Activated CD8-positive, alpha-beta memory T cell treated with anti-CD3 and anti-CD28 coated beads, Interleukin-2, amount 50 U/mL, for 24 hours (primary cell): Measurements from ENCODE around the gene GLTPD2.

ENCODE experiments used
- DNase-seq: peaks from one replicate; pipeline ENCODE4 v3.0.0-alpha.2; 2020; ENCODE audit errors: extremely low read depth

Gene GLTPD2

GRCh38 chr17:4771519-4772234 is 17.1 kb upstream of the GLTPD2 start, which contains the start of gene TM4SF5:
Gene TM4SF5, plus strand, starts transcription at chr17:4771886. Its CDS starts 37 bp downstream, at chr17:4771923.
- no peak for DNase-seq

GRCh38 chr17:4772235-4772613 is 16.5 kb upstream of the GLTPD2 start:
- no peak for DNase-seq

DNA sequence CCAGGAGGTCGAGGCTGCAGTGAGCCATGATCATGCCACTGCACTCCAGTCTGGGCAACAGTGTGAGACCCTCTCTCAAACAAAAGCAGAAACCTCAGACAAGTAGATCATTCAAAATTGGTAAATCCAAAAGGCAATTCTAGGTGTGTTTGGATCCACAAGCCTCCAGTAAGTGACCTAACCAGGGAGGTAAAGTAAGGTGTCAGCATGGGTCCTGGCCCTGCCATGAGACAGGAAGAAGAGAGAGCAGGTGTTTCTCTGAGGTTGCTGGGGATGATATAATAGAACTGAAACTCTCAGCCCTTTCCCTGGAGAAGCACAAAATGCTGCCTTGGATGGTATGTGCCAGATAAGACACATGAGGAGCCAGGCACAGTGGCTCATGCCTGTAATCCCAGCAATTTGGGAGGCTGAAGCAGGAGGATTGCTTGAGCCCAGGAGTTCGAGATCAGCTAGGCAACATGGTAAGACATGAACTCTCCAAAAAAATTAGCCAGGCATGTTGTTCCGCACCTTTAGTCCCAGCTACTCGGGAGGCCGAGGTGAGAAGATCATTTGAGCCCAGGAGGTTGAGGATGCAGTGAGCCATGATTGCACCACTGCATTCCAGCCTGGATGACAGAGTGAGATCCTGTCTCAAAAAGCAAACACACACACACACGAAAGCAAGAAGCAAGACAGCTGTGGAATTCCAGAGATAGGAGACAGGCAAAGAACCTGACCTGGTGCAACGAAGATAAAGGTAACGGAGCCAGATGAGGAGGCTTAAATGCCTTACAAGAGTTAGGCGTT is 10.6 kb upstream of the GLTPD2 start:
- no peak for DNase-seq

DNA sequence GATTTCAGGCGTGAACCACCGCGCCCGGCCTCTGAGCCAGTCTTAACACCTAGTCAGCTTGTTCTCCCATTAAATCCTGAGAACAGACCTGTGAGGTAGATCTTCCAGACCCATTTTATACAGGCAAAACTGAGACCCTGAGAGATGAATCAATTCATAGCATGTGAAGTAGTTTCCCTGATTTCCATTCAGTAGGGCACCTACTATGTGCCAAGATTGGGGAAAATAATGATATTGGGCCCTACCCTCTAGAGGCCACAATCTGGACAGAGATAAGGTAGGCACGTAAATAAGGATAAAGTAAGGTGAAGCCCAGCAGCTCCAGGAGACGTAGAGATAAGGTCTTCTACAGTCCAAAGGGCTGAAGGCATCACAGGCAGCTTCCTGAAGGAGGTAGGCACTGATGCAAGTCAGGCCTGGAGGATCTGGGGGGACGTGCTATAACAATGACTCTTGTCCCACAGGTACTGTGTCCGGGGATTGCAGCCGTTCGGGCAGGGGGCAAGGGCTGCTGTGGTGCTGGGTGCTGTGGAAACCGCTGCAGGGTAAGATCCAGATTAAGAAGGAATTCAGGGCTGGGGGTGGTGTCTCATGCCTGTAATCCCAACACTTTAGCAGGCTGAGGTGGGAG is 8.3 kb upstream of the GLTPD2 start:
- DNase-seq = no peak

DNA sequence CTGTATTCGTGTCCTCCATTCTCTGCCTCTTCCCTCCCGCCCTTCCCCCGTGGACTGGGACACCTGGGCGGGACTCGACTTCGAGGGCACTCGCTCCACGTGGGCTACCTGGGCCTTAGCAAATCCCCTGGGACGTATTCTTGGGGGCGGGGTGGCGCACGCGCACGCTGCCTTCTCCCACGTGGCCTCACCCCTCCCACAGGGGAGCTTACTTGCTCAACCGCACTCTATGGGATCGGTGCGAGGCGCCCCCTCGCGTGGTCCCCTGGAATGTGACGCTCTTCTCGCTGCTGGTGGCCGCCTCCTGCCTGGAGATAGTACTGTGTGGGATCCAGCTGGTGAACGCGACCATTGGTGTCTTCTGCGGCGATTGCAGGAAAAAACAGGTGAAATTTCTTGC is 6.1 kb upstream of the GLTPD2 start:
- DNase-seq = no peak

DNA sequence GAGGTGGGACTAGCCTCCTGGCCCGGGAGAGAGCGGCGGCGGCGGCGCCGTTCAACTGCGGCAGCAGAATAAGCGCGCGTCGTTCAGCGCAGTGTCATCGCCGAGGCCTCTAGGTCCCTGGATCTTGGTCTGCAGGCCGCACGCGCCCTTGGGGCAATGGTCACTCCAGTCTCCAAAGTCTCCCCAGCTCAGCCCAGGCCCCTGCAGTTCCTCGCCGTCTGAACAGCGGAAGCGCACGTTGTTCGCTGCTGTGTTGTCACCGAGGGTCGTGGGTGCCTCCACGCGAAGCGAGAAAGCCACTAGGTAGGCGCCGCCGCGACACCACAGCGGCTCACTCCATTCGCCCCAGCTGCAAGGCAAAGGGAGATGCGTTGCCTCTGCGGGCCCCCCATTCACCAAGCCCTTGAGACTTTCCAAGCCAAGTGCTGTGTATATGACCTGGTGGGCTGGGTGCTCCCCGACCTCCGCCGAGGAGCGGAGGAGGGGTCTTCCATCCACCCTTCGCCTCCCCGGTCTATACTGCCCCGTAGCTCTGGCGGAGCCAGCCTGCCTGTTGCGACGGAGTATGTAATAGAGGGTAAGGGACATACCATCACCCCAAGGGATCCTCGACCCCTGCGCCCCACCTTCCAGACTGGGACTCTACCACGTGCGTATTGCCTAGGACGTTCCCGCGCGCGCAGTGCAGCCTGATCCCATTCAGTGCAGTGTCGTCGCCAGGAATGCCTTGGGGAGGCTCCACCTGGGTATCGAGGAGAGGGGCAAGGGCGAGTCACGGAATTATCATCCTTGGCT is 3.3 kb upstream of the GLTPD2 start:
- DNase-seq = no peak

DNA sequence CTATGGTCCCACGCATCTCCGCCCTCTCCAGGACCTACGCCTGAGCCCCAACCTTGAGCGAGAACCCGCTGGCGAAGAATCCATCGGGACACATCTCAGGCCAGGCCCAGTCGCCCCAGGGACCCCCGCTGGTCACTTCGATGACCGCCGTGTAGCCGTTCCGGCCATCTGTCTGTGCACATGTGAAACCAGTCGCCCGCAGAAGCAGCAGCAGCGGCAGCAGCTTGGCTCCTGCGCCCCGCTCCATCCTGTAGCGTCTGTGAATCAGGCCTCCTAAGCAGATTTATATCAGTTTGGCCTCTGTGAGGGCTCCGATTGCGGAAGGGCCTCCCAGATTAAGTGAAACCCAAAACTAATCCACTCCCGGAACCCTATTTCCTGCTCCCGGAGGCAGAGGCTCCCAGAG is 2.7 kb upstream of the GLTPD2 start, which contains the start of gene VMO1:
TSS of gene VMO1 (minus strand) at position 259 of the 406 bp plus-strand sequence. CDS start at position 247, 12 bp downstream.
- DNase-seq = no peak

GRCh38 chr17:4786516-4786915 is 2.2 kb upstream of the GLTPD2 start:
- DNase-seq = no peak

GRCh38 chr17:4788159-4788806 is 481 bp upstream of the GLTPD2 start:
- no peak for DNase-seq

- no peak for DNase-seq
Observed at GRCh38 chr17:4789701-4789950, 862 bp downstream of the GLTPD2 start.

DNA sequence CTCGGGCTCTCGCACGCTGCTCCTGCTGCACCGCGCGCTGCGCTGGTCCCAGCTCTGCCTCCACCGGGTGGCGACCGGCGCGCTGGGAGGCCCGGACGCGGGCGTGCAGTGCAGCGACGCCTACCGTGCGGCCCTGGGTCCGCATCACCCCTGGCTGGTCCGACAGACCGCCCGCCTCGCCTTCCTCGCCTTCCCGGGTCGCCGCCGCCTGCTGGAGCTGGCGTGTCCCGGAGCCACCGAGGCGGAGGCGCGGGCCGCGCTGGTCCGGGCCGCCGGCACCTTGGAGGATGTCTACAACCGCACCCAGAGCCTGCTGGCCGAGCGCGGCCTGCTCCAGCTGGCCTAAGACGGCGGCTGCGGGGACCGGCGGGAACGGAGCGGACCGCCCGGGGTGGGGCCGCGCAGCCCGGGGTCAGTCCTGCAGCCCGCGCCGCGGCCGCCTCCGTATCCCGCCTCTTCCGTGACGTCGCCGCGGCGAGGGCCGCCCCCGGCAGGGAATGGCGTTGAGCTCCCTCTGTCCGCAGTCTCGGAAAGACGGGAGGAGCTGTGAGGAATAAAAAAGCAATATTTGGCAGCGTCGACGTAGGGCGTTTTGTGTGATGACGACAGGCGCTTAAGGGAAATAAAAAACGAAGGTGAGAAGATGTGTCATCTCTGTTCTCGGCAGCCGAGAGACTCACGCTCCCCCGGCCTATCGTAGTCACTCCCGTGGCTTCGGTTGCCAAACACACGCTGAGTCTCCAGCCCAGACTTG is 1.4 kb downstream of the GLTPD2 start:
- peak; percentile 47 for DNase-seq

DNA sequence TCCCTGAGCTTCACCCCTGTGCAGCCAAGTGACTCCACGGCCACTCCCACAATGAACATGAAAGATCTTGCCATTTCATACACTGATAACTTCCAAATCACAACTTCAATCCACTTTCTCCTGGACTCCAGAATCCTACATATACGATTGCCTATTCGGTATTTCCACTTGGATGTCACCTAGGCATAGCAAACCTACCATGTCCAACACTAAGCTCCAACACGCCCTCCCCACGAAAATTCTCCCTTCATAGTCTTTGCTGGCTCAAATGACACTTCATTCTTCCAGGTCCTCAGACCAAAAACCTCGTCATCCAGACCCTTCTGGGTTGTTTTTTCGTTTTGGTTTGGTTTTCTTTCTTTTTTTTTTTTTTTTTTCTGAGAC is 1.9 kb downstream of the GLTPD2 start:
- DNase-seq = no peak

DNA sequence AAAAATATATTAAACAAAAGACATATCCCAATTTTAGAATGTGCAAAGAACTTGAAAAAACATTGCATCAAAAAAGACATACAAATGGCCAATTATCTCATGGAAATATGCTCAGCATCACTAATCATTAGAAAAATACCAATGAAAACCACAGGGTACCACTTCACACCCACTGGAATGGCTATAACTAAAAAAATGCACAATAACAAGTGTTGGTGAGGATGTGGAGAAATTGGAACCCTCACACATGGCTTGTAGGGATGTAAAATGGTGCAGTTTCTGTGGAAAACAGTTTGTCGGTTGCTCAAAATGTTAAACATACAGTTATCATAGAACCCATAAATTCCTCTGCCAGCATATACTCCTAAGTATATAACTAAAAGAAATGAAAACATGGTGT is 6.4 kb downstream of the GLTPD2 start:
- no peak for DNase-seq

DNA sequence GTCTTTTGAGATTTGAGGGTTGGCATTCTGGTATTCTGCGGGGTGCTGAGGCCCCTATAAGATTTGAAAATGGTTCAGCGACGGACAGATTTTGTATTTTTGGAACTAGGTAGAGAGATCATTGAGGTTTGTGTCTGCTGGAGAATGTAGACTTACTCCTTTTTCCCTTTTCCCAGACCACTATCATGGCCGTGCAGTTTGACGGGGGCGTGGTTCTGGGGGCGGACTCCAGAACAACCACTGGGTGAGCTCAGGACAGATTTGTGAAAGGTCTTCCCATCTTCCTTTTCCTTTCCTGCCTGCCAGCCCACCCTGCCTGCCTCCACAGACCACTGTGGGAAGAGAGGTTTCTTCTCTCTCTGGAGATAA is 7.8 kb downstream of the GLTPD2 start:
- no peak for DNase-seq

GRCh38 chr17:4800462-4801196 is 11.9 kb downstream of the GLTPD2 start:
- no peak for DNase-seq

DNA sequence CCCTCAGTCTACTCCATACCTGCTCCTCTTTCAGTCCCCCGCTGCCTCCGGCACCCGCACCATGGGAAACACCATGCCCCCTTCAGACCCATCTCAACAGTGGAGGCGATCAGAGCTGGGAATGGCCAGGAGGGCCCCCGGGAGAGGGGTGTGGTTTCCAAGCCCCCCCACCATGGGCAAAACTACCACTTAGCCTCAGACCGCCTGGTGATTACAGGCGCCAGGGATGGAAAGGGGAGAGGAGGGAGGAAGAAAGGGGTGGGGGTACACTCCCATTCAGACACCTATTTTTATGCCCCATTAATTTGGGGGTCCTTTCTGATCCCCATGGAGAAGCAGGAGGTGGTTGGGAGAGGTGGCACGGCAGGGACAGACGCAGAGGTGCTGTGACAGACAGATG is 13.5 kb downstream of the GLTPD2 start, which contains the start of gene C17orf114:
TSS of gene C17orf114 (minus strand) at position 101 of the 400 bp plus-strand sequence.
- DNase-seq = no peak

DNA sequence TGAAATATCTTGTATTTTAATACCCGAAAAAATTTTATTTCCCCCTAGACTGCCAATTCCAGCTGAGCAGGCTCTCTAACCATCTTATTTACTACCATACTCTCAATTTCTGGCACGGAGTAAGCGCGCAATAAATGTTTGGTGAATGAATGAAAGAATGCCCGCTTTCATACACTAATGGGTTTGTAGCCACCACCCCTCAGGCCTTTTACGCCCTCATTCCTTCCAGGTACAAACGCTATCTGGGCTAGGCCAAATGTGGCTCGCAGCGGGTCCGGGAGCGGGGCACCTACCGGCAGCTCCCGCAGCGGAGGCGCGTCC is 17.7 kb downstream of the GLTPD2 start:
- DNase-seq = no peak

DNA sequence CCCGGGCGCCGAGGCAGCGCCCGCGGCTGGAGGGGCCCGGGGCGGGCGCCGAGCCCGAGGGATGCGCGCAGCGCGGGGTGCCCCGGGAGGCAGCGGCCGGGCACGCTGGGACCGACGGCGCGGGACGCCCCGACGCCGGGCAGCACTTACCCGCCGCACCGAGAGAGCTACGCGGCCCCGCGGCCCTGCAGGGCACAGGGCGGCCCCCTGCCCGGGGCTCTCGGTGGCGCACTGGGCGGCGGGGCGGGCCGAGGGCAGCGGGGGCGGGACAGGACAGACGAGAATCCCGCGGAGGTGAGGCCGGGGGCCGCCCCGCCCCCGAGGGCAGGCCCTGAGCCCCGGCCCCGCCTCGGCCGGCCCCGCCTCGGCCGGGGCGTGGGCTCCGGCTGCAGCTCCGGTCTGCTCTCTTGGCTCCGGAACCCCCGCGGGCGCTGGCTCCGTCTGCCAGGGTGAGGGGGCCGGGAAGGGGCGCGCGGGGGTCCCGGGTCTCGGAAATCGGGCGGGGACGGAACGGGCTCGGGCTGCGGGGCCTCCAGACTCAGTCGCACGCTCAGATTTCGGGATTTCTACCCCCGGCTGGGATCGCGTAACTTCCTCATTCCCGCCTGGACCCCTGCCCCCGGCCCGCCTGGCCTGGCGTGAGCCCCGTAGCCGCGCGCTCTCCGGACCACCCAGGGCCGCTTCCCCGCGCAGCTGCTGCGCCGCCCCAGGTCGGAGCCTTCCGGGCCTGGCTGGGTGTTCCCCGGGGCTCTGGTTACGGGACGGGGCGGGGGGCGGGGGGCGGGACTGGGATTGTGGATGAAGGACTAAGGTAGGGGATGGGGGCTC is 18.2 kb downstream of the GLTPD2 start, which contains the start of gene PLD2:
TSS of gene PLD2 (plus strand) at position 376 of the 828 bp plus-strand sequence. CDS start 621 bp downstream, outside the sequence.
- DNase-seq = peak; percentile 38
